LNCAP (cell line): ENCODE measurements around the gene CHST12.
A peak's percentile ranks its signal among the peaks of the same experiment; 100 is the strongest.

Experiments
- TF ChIP-seq, protein P1 (sequence below): fragments of 450-650 bp; IDR thresholded peaks from 2 replicates; pipeline ENCODE4 v1.5.1; 2017; ENCODE audit warnings: mild to moderate bottlenecking

CHST12 gene

DNA sequence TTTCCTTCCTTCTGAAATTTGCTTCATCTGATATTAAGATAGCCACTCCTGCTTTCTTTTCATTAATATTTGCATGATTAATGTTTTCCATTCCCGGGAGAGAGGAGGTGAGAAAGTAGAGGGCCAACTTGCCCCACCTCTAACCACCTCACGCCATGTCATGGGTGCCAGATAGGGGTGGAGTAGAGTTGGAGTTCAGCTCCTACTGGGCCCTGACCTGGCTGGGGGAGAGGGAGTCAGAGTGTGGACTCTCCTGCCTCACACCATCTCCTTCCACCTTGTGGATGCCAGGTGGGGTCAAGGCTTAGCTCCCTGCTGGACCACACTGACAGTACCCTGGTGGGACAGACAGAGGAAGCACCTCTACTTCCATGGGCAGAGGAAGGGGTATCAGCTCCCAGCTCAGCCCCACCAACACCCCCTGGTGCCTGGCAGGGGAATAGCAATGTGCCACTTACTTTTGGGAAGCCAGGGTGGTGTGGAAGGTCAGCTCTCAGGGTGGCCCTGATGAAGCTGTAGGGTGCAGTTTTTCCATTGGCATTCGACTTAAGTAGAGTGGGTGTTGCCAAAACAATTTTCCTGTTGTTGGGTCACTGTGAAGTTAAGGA lies 28.0 kb downstream of the CHST12 start:
- TF ChIP-seq, protein P1, sequence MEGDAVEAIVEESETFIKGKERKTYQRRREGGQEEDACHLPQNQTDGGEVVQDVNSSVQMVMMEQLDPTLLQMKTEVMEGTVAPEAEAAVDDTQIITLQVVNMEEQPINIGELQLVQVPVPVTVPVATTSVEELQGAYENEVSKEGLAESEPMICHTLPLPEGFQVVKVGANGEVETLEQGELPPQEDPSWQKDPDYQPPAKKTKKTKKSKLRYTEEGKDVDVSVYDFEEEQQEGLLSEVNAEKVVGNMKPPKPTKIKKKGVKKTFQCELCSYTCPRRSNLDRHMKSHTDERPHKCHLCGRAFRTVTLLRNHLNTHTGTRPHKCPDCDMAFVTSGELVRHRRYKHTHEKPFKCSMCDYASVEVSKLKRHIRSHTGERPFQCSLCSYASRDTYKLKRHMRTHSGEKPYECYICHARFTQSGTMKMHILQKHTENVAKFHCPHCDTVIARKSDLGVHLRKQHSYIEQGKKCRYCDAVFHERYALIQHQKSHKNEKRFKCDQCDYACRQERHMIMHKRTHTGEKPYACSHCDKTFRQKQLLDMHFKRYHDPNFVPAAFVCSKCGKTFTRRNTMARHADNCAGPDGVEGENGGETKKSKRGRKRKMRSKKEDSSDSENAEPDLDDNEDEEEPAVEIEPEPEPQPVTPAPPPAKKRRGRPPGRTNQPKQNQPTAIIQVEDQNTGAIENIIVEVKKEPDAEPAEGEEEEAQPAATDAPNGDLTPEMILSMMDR: peak; percentile 29; the same call in 1 of the 2 replicates

DNA sequence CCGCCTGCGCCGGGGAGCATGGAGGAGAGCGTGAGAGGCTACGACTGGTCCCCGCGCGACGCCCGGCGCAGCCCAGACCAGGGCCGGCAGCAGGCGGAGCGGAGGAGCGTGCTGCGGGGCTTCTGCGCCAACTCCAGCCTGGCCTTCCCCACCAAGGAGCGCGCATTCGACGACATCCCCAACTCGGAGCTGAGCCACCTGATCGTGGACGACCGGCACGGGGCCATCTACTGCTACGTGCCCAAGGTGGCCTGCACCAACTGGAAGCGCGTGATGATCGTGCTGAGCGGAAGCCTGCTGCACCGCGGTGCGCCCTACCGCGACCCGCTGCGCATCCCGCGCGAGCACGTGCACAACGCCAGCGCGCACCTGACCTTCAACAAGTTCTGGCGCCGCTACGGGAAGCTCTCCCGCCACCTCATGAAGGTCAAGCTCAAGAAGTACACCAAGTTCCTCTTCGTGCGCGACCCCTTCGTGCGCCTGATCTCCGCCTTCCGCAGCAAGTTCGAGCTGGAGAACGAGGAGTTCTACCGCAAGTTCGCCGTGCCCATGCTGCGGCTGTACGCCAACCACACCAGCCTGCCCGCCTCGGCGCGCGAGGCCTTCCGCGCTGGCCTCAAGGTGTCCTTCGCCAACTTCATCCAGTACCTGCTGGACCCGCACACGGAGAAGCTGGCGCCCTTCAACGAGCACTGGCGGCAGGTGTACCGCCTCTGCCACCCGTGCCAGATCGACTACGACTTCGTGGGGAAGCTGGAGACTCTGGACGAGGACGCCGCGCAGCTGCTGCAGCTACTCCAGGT lies 29.7 kb downstream of the CHST12 start:
- TF ChIP-seq, protein P1: no peak

DNA sequence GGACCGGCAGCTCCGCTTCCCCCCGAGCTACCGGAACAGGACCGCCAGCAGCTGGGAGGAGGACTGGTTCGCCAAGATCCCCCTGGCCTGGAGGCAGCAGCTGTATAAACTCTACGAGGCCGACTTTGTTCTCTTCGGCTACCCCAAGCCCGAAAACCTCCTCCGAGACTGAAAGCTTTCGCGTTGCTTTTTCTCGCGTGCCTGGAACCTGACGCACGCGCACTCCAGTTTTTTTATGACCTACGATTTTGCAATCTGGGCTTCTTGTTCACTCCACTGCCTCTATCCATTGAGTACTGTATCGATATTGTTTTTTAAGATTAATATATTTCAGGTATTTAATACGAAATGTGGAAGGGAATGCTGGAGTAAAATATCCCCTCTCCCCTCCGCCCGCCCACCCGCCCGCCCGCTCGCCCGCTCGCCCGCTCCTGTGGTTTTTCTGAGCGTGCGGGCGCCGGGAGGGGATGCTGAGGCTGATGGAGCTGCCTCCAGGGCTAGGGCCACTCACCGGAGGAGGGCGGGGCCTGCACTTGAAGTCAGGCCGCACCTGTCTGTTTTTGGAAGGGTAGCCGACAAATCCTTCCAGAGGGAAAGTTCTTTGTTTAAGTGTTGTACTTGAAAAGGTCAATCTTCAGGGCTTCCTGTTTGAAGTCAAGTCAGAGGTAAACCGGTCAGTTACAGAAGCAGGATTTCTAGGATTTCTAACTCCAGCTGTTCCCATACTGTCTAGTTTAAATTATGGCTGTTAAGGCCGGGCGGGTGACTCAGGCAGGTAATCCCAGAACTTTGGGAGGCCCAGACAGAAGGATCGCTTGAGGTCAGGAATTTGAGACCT lies 30.5 kb downstream of the CHST12 start:
- TF ChIP-seq, protein P1: no peak

DNA sequence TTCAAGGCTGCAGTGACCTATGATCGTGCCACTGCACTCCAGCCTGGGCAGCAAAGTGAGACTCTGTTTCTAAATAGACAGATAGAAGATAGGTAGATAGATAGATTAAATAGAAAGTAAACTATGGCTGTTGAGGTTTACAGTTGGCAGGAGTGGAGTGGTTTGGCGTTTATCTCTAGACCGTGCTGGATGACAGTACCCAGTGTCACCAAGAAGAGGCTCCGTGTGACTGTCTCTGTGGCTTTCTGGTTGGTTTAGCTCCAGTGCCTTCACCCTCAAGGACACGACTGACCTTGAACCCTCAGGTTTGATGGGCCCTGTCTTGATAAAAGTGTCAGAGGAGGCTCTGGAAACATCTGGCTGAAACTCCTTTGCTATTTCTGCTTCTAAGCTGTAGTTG lies 31.7 kb downstream of the CHST12 start:
- TF ChIP-seq, protein P1: no peak

DNA sequence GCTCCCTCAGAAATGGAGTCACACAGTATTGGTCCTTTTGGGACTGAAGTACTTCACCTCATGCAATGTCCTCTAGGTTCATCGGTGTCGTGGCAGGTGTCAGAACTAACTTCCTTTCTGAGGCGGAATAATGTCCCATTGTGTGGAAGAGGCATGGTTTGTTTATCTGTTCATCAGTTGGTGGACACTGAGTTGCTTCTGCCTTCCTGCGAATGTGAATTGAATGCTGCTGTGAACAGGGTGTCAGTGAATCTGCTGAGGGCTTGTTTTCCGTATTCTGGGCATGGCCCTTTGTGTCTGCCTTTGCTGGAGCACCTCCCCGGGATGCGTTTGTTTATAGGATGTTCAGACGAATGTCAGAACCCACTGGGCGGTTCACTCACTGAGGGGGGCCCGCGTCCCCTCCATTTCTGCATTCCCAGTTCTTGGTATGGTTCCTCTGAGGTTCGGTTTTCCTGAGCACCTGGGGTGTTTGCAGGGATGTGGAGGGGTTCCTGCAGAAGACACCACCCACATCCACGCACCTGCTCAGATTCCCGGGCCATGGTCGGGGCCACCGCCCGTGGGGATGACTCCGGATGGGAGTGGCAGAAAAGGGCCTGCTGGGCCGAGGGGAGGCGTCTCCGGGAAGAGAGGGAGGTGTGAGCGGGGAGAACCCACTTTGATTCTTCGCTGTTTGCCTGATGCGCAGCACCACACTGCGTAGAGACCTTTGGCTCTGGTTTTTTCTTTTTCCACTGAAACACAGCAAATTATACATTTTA lies 33.1 kb downstream of the CHST12 start:
- TF ChIP-seq, protein P1: no peak

DNA sequence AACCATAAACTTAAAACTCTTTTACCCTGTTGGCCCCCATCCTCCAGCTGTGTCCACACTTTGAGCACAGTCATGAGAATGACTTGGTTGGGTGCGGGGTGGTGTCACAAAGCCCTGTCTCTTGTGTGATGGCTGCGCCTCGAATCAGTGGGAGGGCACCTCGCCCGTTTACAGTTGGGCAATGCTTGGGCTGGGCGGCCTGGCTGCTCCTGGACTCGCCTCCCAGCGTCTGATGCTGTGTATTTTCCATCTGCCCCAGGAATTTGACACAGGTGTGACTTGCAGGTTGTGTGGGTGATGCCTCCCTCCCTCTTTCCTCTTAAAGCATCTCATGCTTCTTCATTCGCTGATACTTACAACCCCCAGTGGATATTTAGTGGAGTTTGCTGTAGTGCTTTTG lies 33.7 kb downstream of the CHST12 start:
- TF ChIP-seq, protein P1: no peak

DNA sequence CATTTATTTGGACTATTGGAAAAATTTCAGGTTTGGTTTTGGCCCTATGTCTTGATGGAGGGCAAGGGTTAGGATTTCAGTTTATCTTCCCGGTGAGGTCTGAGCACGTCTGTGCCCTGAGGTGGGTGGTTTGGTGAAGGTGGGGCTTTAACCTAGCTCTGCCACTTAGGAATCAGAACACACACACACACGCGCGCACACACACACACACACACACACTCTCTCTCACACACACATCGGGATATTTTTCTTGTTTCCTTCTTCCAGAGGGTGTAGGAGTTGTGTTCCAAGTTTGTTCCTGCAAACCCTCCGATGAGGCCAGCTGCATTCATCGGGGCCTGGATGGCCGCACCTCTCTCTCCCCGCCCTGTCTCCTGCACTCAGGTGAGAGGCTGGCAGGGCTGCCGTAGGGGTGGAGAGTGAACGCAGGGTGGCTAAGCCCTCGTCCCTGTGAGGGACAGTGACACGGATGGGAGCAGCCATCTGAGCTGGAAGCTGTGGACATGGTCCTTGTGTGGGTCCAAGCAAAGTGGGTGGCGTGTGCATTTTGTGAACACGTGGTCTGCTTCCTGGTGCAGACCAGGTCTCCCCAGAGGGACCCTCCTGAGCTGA lies 34.2 kb downstream of the CHST12 start:
- TF ChIP-seq, protein P1: no peak
